ENCODE measurements around the gene C2CD4D.

C2CD4D gene

GRCh38 chr1:151811181-151811580 lies 28.4 kb downstream of the C2CD4D start:
- H3K4me1 ChIP-seq (ENCODE audit: insufficient read depth, low read length): no peaks in the 10 kb centered on the region
- no peak overlapping the region for H3K4me3 ChIP-seq (ENCODE audit: low read length)
- no peak overlapping the region for H2AFZ ChIP-seq (ENCODE audit: low read depth, low read length)

GRCh38 chr1:151809985-151810556 lies 29.5 kb downstream of the C2CD4D start:
- H3K27me3 ChIP-seq (ENCODE audit: insufficient read depth, low read length): peaks cover 52% of the 10 kb centered on the region
- H3K36me3 ChIP-seq (ENCODE audit: insufficient read depth, low read length): no peaks in the 10 kb centered on the region
- H3K4me3 ChIP-seq (ENCODE audit: low read length): no peak overlapping the region
- no peaks in the 10 kb centered on the region for H3K4me1 ChIP-seq (ENCODE audit: insufficient read depth, low read length)
- H2AFZ ChIP-seq (ENCODE audit: low read depth, low read length): no peak overlapping the region
- no peaks in the 10 kb centered on the region for H3K9me3 ChIP-seq (ENCODE audit: low read length)

More at GRCh38 chr1:151811181-151811580, 28.4 kb downstream of the C2CD4D start:
- peaks cover 45% of the 10 kb centered on the region for H3K27me3 ChIP-seq (ENCODE audit: insufficient read depth, low read length)
- no peaks in the 10 kb centered on the region for H3K36me3 ChIP-seq (ENCODE audit: insufficient read depth, low read length)
- no peaks in the 10 kb centered on the region for H3K9me3 ChIP-seq (ENCODE audit: low read length)

- Histone ChIP-seq H3K4me3 (ENCODE audit: low read length) (no peak overlapping the region), H3K27me3 (ENCODE audit: insufficient read depth, low read length) (peaks cover 52% of the 10 kb centered on the region), H3K4me1 (ENCODE audit: insufficient read depth, low read length) (no peaks in the 10 kb centered on the region), H3K36me3 (ENCODE audit: insufficient read depth, low read length) (no peaks in the 10 kb centered on the region), H3K9me3 (ENCODE audit: low read length) (no peaks in the 10 kb centered on the region), H2AFZ (ENCODE audit: low read depth, low read length) (no peak overlapping the region)
Observed at GRCh38 chr1:151809290-151809984, 30.2 kb downstream of the C2CD4D start.

GRCh38 chr1:151807766-151808165 lies 31.9 kb downstream of the C2CD4D start:
- no peak overlapping the region for H3K4me3 ChIP-seq (ENCODE audit: low read length)
- no peaks in the 10 kb centered on the region for H3K36me3 ChIP-seq (ENCODE audit: insufficient read depth, low read length)
- H3K27me3 ChIP-seq (ENCODE audit: insufficient read depth, low read length): peaks cover 52% of the 10 kb centered on the region
- H2AFZ ChIP-seq (ENCODE audit: low read depth, low read length): no peak overlapping the region
- no peaks in the 10 kb centered on the region for H3K9me3 ChIP-seq (ENCODE audit: low read length)
- H3K4me1 ChIP-seq (ENCODE audit: insufficient read depth, low read length): no peaks in the 10 kb centered on the region

GRCh38 chr1:151807131-151807530 lies 32.5 kb downstream of the C2CD4D start:
- no peaks in the 10 kb centered on the region for H3K9me3 ChIP-seq (ENCODE audit: low read length)
- no peaks in the 10 kb centered on the region for H3K4me1 ChIP-seq (ENCODE audit: insufficient read depth, low read length)
- H3K27me3 ChIP-seq (ENCODE audit: insufficient read depth, low read length): peaks cover 53% of the 10 kb centered on the region

GRCh38 chr1:151806170-151806569 lies 33.5 kb downstream of the C2CD4D start:
- no peaks in the 10 kb centered on the region for H3K4me1 ChIP-seq (ENCODE audit: insufficient read depth, low read length)
- H3K36me3 ChIP-seq (ENCODE audit: insufficient read depth, low read length): no peaks in the 10 kb centered on the region
- peaks cover 60% of the 10 kb centered on the region for H3K27me3 ChIP-seq (ENCODE audit: insufficient read depth, low read length)
- H3K4me3 ChIP-seq (ENCODE audit: low read length): no peak overlapping the region
- no peaks in the 10 kb centered on the region for H3K9me3 ChIP-seq (ENCODE audit: low read length)
- no peak overlapping the region for H2AFZ ChIP-seq (ENCODE audit: low read depth, low read length)

More at GRCh38 chr1:151807131-151807530, 32.5 kb downstream of the C2CD4D start:
- Histone ChIP-seq H2AFZ (ENCODE audit: low read depth, low read length) (no peak overlapping the region), H3K4me3 (ENCODE audit: low read length) (no peak overlapping the region), H3K36me3 (ENCODE audit: insufficient read depth, low read length) (no peaks in the 10 kb centered on the region)

GRCh38 chr1:151805066-151805820 lies 34.4 kb downstream of the C2CD4D start, which contains the start of gene LINGO4:
Gene LINGO4, minus strand, starts transcription at chr1:151805419. Its CDS starts 2,715 bp downstream, at chr1:151802704.
- no peaks in the 10 kb centered on the region for H3K9me3 ChIP-seq (ENCODE audit: low read length)
- no peaks in the 10 kb centered on the region for H3K4me1 ChIP-seq (ENCODE audit: insufficient read depth, low read length)
- H2AFZ ChIP-seq (ENCODE audit: low read depth, low read length): no peak within 1 kb of the TSS
- peaks cover 67% of the 10 kb centered on the region for H3K27me3 ChIP-seq (ENCODE audit: insufficient read depth, low read length)
- no peak within 1 kb of the TSS for H3K4me3 ChIP-seq (ENCODE audit: low read length)
- no peaks in the 10 kb centered on the region for H3K36me3 ChIP-seq (ENCODE audit: insufficient read depth, low read length)

GRCh38 chr1:151803915-151804314 lies 35.7 kb downstream of the C2CD4D start:
- no peak overlapping the region for H3K4me3 ChIP-seq (ENCODE audit: low read length)
- H3K36me3 ChIP-seq (ENCODE audit: insufficient read depth, low read length): no peaks in the 10 kb centered on the region
- H3K9me3 ChIP-seq (ENCODE audit: low read length): no peaks in the 10 kb centered on the region
- H3K27me3 ChIP-seq (ENCODE audit: insufficient read depth, low read length): peaks cover 70% of the 10 kb centered on the region
- H3K4me1 ChIP-seq (ENCODE audit: insufficient read depth, low read length): no peaks in the 10 kb centered on the region
- H2AFZ ChIP-seq (ENCODE audit: low read depth, low read length): no peak overlapping the region

GRCh38 chr1:151803164-151803563 lies 36.5 kb downstream of the C2CD4D start:
- Histone ChIP-seq H3K9me3 (ENCODE audit: low read length) (no peaks in the 10 kb centered on the region), H3K36me3 (ENCODE audit: insufficient read depth, low read length) (no peaks in the 10 kb centered on the region), H2AFZ (ENCODE audit: low read depth, low read length) (no peak overlapping the region), H3K4me3 (ENCODE audit: low read length) (no peak overlapping the region), H3K4me1 (ENCODE audit: insufficient read depth, low read length) (no peaks in the 10 kb centered on the region), H3K27me3 (ENCODE audit: insufficient read depth, low read length) (peaks cover 68% of the 10 kb centered on the region)

- H3K9me3 ChIP-seq (ENCODE audit: low read length): no peaks in the 10 kb centered on the region
Observed at GRCh38 chr1:151802372-151802771, 37.2 kb downstream of the C2CD4D start.

GRCh38 chr1:151801846-151802245 lies 37.8 kb downstream of the C2CD4D start:
- no peaks in the 10 kb centered on the region for H3K9me3 ChIP-seq (ENCODE audit: low read length)
- no peaks in the 10 kb centered on the region for H3K36me3 ChIP-seq (ENCODE audit: insufficient read depth, low read length)
- H2AFZ ChIP-seq (ENCODE audit: low read depth, low read length): no peak overlapping the region
- H3K4me3 ChIP-seq (ENCODE audit: low read length): no peak overlapping the region
- peaks cover 56% of the 10 kb centered on the region for H3K27me3 ChIP-seq (ENCODE audit: insufficient read depth, low read length)
- no peaks in the 10 kb centered on the region for H3K4me1 ChIP-seq (ENCODE audit: insufficient read depth, low read length)

More at GRCh38 chr1:151802372-151802771, 37.2 kb downstream of the C2CD4D start:
- peaks cover 60% of the 10 kb centered on the region for H3K27me3 ChIP-seq (ENCODE audit: insufficient read depth, low read length)
- H3K4me3 ChIP-seq (ENCODE audit: low read length): no peak overlapping the region
- H3K4me1 ChIP-seq (ENCODE audit: insufficient read depth, low read length): no peaks in the 10 kb centered on the region
- H3K36me3 ChIP-seq (ENCODE audit: insufficient read depth, low read length): no peaks in the 10 kb centered on the region
- no peak overlapping the region for H2AFZ ChIP-seq (ENCODE audit: low read depth, low read length)

- Histone ChIP-seq H3K4me1 (ENCODE audit: insufficient read depth, low read length) (no peaks in the 10 kb centered on the region), H2AFZ (ENCODE audit: low read depth, low read length) (no peak overlapping the region), H3K9me3 (ENCODE audit: low read length) (no peaks in the 10 kb centered on the region), H3K36me3 (ENCODE audit: insufficient read depth, low read length) (no peaks in the 10 kb centered on the region), H3K4me3 (ENCODE audit: low read length) (no peak overlapping the region), H3K27me3 (ENCODE audit: insufficient read depth, low read length) (peaks cover 54% of the 10 kb centered on the region)
Observed at GRCh38 chr1:151801310-151801820, 38.3 kb downstream of the C2CD4D start.

GRCh38 chr1:151800830-151801229 lies 38.8 kb downstream of the C2CD4D start:
- peaks cover 48% of the 10 kb centered on the region for H3K27me3 ChIP-seq (ENCODE audit: insufficient read depth, low read length)

More at GRCh38 chr1:151800830-151801229, 38.8 kb downstream of the C2CD4D start:
- no peaks in the 10 kb centered on the region for H3K36me3 ChIP-seq (ENCODE audit: insufficient read depth, low read length)
- no peaks in the 10 kb centered on the region for H3K9me3 ChIP-seq (ENCODE audit: low read length)
- no peaks in the 10 kb centered on the region for H3K4me1 ChIP-seq (ENCODE audit: insufficient read depth, low read length)
- H3K4me3 ChIP-seq (ENCODE audit: low read length): no peak overlapping the region
- H2AFZ ChIP-seq (ENCODE audit: low read depth, low read length): no peak overlapping the region

Measured in neuron (in vitro differentiated cells).